ENCODE measurements around the gene SLF2.

DNA sequence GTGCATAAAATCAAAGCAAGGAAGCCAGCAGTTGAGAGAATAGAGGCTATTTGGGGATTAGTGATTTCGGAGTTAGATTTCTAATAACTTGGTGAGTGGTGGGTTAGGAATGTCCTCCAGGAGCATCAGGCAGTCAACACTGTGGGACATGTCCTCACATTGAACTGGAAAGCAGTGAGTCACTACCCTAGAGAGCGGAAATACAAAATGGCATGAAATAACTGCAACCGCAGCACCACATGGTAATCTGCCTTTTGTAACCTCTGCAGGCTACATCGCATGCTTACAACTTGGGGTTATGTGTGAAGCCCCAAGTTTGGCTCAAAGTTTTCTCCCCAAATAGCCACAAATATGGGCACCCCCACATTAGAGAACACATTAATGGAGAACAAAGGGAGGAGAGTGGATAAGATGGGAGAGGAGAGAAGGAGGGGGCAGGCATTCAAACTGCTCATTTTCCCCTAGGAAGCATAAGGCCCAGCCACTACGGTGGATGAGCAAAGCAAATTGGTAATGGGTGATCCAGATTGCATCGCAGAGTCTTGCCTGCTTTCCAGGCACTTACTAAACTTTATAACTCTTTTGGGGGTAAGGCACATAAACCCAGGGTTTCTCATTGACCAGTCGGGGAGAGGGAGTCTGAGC, 22.0 kb upstream of the SLF2 start:
- TF ChIP-seq, protein P1, sequence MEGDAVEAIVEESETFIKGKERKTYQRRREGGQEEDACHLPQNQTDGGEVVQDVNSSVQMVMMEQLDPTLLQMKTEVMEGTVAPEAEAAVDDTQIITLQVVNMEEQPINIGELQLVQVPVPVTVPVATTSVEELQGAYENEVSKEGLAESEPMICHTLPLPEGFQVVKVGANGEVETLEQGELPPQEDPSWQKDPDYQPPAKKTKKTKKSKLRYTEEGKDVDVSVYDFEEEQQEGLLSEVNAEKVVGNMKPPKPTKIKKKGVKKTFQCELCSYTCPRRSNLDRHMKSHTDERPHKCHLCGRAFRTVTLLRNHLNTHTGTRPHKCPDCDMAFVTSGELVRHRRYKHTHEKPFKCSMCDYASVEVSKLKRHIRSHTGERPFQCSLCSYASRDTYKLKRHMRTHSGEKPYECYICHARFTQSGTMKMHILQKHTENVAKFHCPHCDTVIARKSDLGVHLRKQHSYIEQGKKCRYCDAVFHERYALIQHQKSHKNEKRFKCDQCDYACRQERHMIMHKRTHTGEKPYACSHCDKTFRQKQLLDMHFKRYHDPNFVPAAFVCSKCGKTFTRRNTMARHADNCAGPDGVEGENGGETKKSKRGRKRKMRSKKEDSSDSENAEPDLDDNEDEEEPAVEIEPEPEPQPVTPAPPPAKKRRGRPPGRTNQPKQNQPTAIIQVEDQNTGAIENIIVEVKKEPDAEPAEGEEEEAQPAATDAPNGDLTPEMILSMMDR (IDR thresholded peaks at IDR 0.05; ENCODE audit: insufficient read depth, low read length), result no peak
- TF ChIP-seq POLR2AphosphoS5 (IDR thresholded peaks at IDR 0.05; ENCODE audit: low read depth) (no peak), GABPA (IDR thresholded peaks at IDR 0.05; ENCODE audit: low read depth) (no peak), SPI1 (IDR thresholded peaks at IDR 0.05; ENCODE audit: borderline replicate concordance, low read depth) (no peak)
- TF ChIP-seq, protein P2, sequence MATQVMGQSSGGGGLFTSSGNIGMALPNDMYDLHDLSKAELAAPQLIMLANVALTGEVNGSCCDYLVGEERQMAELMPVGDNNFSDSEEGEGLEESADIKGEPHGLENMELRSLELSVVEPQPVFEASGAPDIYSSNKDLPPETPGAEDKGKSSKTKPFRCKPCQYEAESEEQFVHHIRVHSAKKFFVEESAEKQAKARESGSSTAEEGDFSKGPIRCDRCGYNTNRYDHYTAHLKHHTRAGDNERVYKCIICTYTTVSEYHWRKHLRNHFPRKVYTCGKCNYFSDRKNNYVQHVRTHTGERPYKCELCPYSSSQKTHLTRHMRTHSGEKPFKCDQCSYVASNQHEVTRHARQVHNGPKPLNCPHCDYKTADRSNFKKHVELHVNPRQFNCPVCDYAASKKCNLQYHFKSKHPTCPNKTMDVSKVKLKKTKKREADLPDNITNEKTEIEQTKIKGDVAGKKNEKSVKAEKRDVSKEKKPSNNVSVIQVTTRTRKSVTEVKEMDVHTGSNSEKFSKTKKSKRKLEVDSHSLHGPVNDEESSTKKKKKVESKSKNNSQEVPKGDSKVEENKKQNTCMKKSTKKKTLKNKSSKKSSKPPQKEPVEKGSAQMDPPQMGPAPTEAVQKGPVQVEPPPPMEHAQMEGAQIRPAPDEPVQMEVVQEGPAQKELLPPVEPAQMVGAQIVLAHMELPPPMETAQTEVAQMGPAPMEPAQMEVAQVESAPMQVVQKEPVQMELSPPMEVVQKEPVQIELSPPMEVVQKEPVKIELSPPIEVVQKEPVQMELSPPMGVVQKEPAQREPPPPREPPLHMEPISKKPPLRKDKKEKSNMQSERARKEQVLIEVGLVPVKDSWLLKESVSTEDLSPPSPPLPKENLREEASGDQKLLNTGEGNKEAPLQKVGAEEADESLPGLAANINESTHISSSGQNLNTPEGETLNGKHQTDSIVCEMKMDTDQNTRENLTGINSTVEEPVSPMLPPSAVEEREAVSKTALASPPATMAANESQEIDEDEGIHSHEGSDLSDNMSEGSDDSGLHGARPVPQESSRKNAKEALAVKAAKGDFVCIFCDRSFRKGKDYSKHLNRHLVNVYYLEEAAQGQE (IDR thresholded peaks at IDR 0.05; ENCODE audit: insufficient replicate concordance, low read depth), result no peak
